ENCODE measurements around the gene PNKD.
A peak's percentile ranks its signal among the peaks of the same experiment; 100 is the strongest.
"Not testable (repeated sequence)": the region's sequence is repeated elsewhere in the genome, so short reads cannot be mapped to it uniquely, and the experiment has no call there.

PNKD gene

DNA sequence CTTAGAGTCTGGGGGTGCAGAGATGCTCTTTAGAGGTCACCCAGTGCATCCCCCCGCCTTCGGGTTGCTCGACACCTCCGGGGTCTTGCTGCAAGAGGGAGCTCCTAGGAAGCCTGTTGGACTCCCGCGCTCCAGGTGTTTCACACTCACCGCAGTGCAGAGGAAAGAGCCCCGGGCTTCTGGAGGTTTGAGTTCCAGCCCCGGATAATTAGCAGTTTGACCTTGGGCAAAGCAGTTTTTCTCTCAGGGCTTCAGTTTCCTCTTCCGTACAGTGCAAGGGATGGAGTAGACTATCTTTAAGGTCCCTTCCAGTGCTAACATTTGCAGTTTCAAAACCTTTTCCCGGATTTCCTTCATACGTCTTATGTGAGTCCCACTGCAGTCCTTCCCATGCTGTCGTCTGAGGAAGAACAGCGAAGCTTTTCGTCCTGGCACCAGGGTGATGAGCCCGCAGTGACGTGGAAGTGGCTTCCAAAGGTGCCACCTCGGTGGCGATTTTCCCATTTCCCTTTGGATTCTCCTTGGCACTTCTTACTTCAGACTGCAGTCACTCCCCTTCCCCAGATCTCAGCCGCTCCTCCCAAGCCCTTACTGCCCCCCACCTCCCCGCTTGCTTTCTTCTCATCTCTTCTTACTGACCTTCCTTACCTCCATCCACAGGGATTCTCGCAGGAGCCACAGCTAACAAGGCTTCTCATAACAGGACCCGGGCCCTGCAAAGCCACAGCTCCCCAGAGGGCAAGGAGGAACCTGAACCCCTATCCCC is 585 bp downstream of the PNKD start:
- DNase-seq, result peak in 5 of 42 donors; percentile 26 to 47 (median 40)
- intact Hi-C loops (cut with DNase I), result loop anchor here (2.0 to 5.0 kb wide), 2 partner anchors 54 to 126 kb away; partner anchors contain the start of genes ARPC2 and CTDSP1

DNA sequence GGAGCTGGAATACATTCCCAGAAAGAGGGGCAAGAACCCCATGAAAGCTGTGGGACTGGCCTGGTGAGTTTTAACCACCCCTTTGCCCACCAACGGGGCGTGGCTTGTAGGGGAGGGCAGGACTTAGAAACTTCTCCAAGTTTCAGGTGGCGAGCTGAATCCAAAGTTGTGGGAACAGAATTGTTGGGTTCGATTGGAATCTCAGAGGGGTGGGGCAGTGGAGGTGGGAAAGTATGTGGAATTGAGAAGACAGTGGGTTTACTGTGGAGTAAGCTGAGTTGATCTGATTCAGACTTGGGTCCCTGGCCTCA is 1.1 kb downstream of the PNKD start:
- DNase-seq, result no peak
- intact Hi-C loops (cut with DNase I), result loop anchor here (2.0 to 5.0 kb wide), 2 partner anchors 55 to 126 kb away; partner anchors contain the start of genes ARPC2 and CTDSP1

DNA sequence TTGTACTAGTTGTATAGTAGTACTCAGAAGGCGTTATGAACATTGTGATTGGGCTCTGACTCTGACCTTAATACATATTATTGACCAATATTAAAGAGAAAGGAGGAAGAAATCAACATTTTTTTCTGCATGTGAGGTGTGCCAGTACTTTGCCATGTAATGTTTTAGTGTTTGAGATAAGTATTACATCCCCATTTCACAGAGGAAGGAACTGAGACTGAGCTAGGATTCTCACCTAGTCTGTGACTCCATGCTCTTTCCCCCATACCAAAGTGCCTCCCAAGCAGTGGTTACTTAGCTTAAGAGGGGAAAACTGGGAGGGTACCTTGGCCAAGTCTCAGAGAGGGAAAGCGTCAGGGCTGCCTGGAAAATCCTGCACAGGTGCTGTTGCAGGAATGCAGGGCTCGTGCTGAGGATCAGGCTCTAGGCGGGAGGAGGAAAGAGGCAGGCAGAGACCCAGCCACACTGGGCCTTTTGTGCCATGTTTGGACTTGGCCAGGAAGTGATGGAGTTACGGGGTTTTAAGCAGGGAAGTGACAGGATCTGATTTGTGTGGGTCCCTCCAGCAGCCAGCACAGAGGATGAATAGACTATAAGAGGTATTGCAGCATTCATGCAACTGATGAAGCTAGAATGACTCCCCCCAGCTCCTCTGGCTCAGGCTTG is 1.7 kb downstream of the PNKD start:
- intact Hi-C loops (cut with DNase I), result loop anchor here (2.0 to 5.0 kb wide), 2 partner anchors 55 to 125 kb away; partner anchors contain the start of genes ARPC2 and CTDSP1
- no peak for DNase-seq

- intact Hi-C loops (cut with DNase I), result loop anchor here (5.0 kb wide), 1 partner anchor 125 kb away; the partner anchor contains the start of gene CTDSP1
Observed at GRCh38 chr2:218272531-218273212, 2.4 kb downstream of the PNKD start.

DNA sequence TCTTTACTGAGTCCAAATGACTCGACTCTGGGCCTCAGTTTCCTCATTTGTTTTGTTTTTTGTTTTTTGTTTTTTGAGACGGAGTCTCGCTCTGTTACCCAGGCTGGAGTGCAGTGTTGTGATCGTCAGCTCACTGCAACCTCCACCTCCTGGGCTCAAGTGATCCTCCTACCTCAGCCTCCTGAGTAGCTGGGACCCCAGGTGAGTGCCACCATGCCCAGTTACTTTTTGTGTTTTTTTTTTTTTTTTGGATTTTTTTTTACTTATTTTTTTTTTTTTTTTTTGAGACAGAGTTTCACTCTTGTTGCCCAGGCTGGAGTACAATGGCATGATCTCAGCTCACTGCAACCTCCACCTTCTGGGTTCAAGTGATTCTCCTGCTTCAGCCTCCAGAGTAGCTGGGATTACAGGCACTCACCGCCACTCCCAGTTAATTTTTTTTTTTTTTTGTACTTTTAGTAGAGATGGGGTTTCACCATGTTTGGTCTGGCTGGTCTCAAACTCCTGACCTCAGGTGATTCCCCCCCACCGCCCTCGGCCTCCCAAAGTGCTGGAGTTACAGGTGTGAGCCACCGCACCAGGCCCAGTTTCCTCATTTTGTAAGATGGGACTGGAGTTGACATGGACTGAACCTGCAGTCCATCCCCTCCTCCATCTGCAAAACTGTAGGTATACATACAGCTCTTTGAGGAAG is 3.0 kb downstream of the PNKD start:
- DNase-seq, result not testable (repeated sequence)
- intact Hi-C loops (cut with DNase I), result loop anchor here (5.0 kb wide), 1 partner anchor 124 kb away; the partner anchor contains the start of gene CTDSP1

More at GRCh38 chr2:218272531-218273212, 2.4 kb downstream of the PNKD start:
- DNase-seq, result peak; percentile 75 to 93 (median 86)

DNA sequence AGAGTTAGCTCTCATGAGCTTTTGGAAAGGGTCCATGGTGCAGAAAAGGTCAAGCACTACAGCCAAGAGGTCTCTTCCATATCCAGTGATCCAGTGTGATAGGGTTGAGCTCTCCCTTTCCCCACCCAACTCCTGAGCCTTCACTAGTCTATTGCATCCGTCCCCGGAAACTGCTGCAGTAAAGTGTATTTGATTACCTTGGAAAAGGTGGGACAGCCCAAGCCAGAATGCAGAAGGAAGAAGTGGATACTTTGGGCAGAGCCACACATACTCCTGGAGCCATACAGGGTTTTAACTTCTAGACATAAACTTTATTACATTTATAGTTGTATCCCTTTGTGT is 3.6 kb downstream of the PNKD start:
- intact Hi-C loops (cut with DNase I), result loop anchor here (5.0 kb wide), 1 partner anchor 123 kb away; the partner anchor contains the start of gene CTDSP1
- no peak for DNase-seq

DNA sequence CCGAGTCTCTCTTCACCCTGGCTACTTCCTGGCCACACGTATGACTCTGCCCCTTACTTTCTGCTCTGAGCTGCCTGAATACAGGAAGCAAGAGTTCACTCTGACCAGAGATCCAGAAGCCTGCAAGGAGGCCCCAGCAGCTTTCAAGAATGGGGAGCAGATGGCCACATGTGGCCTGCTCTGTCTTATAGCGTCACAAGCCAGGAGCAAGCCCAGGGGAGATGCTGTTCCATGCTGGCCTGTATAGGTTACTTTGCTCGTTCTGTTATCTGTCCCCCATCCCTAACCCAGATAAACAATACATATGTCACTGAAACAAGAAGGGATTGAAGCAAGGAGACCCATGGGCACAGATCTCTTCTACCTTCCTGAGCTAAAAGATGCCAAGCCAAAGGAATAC is 4.3 kb downstream of the PNKD start:
- intact Hi-C loops (cut with DNase I), result loop anchor here (5.0 kb wide), 1 partner anchor 123 kb away; the partner anchor contains the start of gene CTDSP1
- DNase-seq, result no peak

- DNase-seq, result no peak
- intact Hi-C loops (cut with DNase I), result no loop called here
Observed at GRCh38 chr2:218275371-218276072, 5.2 kb downstream of the PNKD start.

- intact Hi-C loops (cut with DNase I), result no loop called here
- no peak for DNase-seq
Observed at GRCh38 chr2:218276986-218277755, 6.9 kb downstream of the PNKD start.

DNA sequence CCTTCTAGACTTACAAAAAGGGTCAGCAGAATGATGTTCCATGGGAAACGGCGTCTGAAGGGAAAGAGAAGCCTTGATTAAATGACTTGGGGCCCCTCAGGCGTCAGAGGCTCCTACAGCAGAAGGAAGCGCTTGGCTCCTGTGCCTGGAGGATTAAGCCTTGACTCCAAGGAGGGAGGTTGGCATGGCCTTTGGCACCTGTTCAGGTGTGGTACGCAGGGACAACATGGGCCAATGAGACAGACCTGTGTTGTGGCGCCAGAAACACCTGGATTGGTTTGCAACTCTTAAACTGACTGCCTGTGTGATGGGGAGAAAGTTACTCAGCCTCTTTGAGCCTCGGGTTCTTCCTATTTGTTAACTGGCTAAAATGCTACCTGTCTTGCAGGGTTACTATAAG is 7.6 kb downstream of the PNKD start:
- DNase-seq, result no peak
- intact Hi-C loops (cut with DNase I), result no loop called here

DNA sequence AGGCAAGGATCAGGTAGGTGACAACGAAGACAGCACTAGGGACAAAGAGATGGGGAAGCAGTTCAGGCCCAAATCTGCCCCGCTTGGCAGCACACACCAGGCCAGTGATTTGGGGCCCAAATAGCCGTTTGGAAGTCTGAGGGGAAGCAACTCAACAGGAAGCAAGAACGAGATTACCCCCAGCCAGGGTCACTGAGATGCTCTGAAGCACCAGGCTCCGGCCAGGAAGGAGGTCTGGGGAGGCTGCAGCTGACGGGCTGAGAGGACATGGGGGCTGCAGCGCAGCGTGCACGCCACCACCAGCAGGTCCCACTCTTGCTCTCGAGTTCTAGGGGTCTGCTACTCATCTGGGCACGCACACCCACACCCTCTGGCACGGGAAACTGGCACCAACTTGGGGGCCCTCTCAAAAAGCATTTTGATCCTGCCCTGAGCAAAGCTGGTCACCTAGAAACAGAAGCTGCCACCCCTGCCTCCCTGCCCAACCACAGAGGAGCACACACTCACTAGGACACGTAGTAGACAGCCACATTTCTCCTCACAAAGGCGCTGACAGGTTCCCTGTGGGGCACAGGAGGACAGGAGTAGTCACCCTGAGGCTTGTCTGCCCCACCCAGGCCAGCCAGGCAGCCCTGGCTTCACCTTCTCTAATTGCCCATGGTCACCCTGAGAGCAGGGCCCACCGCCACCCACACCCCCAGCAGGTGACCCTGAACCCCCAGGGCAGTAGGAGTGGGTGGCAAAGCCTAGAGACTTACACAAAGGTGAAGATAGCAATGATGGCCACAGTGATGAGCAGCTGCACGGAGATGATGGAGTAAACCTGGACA is 8.4 kb downstream of the PNKD start:
- intact Hi-C loops (cut with DNase I), result no loop called here
- DNase-seq, result no peak

DNA sequence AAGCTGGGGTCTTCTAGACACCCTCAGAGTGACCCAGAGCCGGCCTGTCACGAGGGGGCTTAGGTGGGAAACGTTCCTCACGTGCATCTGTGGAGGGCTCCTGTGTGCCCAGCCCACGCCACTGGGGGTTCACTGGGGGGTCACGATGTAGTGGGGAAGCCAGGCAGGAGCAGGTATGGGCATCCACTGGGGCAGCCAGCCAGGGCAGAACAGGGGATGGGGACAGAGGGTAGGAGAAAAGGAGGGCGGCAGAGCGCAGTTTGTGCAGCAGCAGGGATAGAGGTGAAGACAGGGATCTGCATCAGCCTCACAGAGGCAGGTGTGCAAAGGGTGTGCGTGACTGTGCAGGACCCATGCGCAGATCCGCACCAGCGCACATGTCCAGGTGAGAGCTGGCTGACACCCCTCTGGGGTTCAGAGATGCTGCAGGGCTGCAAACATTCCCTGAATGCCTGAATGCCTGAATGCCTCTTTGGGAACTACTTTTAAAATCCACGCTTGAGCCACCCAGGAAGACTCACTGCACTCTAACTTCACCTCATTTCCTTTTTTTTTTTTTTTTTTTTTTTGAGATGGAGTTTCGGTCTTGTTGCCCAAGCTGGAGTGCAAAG is 10.0 kb downstream of the PNKD start:
- intact Hi-C loops (cut with DNase I), result no loop called here
- DNase-seq, result no peak

- no peak for DNase-seq
- intact Hi-C loops (cut with DNase I), result no loop called here
Observed at GRCh38 chr2:218281449-218281848, 11.1 kb downstream of the PNKD start.

GRCh38 chr2:218282173-218282991 is 12.1 kb downstream of the PNKD start:
- intact Hi-C loops (cut with DNase I), result no loop called here
- DNase-seq, result peak in 40 of 42 donors; percentile 44 to 86 (median 68)

- peak in 2 of 42 donors; percentile 41 to 68 for DNase-seq
- intact Hi-C loops (cut with DNase I), result no loop called here
Observed at GRCh38 chr2:218284106-218284811, 13.9 kb downstream of the PNKD start.

All from head of caudate nucleus (tissue), 42 donors.